Cardiac atrium fibroblast (primary cell): Measurements from ENCODE around the gene PLXNB1. TPM values are rescaled to one million over a fixed set of nuclear protein-coding genes. Genes with fewer than 3 reads are reported as not detected.

Source experiments
- total RNA-seq: library from RNA; depleted of rRNA; stranded (reverse); fragments of >200 nt; gene quantifications from 2 replicates; pipeline ENCODE4 v1.2.3, GENCODE V29; 2015

PLXNB1 gene
- total RNA-seq = 9.2 and 20.9 TPM in 2 replicates

GRCh38 chr3:48429960-48430707 is at the start of gene PLXNB1:
Gene PLXNB1 (minus strand): TSS chr3:48430086. CDS start chr3:48424611, 5,475 bp downstream.

GRCh38 chr3:48446425-48447193 is 16.7 kb upstream of the PLXNB1 start, which contains the start of gene ATRIP:
Gene ATRIP (plus strand): TSS chr3:48446737. CDS start chr3:48446846, 109 bp downstream.

DNA sequence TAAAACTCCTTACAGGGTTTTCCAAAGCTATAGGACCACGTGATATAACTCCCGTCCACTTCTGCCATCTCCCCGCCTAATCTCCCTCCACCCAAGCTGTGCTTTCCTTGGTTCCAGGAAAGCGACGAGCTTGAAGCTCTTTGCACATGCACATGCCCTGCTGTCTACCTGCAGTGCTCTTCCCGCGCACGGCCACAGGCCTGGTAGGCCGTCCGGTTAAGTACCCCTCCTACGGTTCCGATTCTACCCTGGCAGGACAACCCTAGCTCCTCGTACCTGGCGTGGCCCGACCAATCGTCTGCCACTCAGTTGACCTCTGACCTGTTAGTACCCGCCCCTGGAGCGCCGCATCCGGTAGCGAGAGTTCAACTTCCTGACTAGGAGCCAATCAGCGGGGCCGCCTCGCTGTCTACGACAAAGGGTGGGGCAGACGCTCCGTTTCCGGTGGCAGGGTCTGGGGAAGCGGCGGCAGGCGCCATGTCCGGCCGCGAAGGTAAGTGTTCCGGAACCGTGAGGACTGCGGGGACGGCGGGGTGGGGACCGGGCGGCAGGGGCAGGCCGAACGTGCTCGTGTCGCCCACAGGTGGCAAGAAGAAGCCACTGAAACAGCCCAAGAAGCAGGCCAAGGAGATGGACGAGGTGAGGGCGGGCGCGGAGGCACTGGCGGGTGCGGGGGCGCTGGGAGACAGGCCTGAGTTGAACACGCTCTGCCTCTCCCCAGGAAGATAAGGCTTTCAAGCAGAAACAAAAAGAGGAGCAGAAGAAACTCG is 10.1 kb upstream of the PLXNB1 start, which contains the start of the genes CCDC51 and TMA7:
Gene CCDC51 (minus strand): TSS at position 300 of the 770 bp plus-strand sequence. CDS start 4,991 bp downstream, outside the sequence.
Gene TMA7 (plus strand): TSS at position 438 of the 770 bp plus-strand sequence. CDS start 40 bp downstream, at position 478.

GRCh38 chr3:48371651-48372376 is 58.1 kb downstream of the PLXNB1 start, which contains the start of gene FBXW12:
Gene FBXW12 (plus strand): TSS chr3:48372219. CDS start chr3:48372768, 549 bp downstream.

Other genes starting within 250 kb of the PLXNB1 start
- 2.3 and 3.6 TPM in 2 replicates for gene CDC25A, start 241.7 kb downstream of the PLXNB1 start, total RNA-seq
- 4.4 TPM in 1 of 2 replicates, not detected in the other for gene CAMP, start 206.6 kb downstream of the PLXNB1 start, total RNA-seq
- 2.4 and 2.7 TPM in 2 replicates for gene ZNF589, start 189.0 kb downstream of the PLXNB1 start, total RNA-seq
- gene NME6, start 128.7 kb downstream of the PLXNB1 start, total RNA-seq = 20.2 and 22.4 TPM in 2 replicates
- gene SPINK8, start 96.4 kb downstream of the PLXNB1 start, total RNA-seq = not detected in 2 replicates
- not detected in 2 replicates for gene FBXW12, start 57.9 kb downstream of the PLXNB1 start, total RNA-seq
- 8.3 and 18.3 TPM in 2 replicates for gene CCDC51, start 10.0 kb upstream of the PLXNB1 start, total RNA-seq
- gene TMA7, start 10.2 kb upstream of the PLXNB1 start, total RNA-seq = 270 and 350 TPM in 2 replicates
- gene ATRIP, start 16.7 kb upstream of the PLXNB1 start, total RNA-seq = 3.9 and 4.9 TPM in 2 replicates
- gene SHISA5, start 74.1 kb upstream of the PLXNB1 start, total RNA-seq = 136 and 163 TPM in 2 replicates
- gene PFKFB4, start 126.7 kb upstream of the PLXNB1 start, total RNA-seq = 35.4 and 41.0 TPM in 2 replicates
- gene UCN2, start 133.7 kb upstream of the PLXNB1 start, total RNA-seq = 1.6 and 1.9 TPM in 2 replicates
- gene COL7A1, start 165.2 kb upstream of the PLXNB1 start, total RNA-seq = 5.4 and 14.9 TPM in 2 replicates
- 172 and 199 TPM in 2 replicates for gene UQCRC1, start 179.6 kb upstream of the PLXNB1 start, total RNA-seq
- gene TMEM89, start 191.7 kb upstream of the PLXNB1 start, total RNA-seq = not detected in 2 replicates
- 40.6 and 42.9 TPM in 2 replicates for gene SLC26A6, start 205.4 kb upstream of the PLXNB1 start, total RNA-seq
- gene CELSR3, start 232.8 kb upstream of the PLXNB1 start, total RNA-seq = 1.9 and 2.5 TPM in 2 replicates